Ovary (tissue), 9 donors: ENCODE results near the gene HYDIN. TPM values are rescaled to one million over a fixed set of nuclear protein-coding genes. Genes with fewer than 3 reads are reported as not detected.
A peak's percentile ranks its signal among the peaks of the same experiment; 100 is the strongest.

Source experiments
- DNase-seq, 5 donors: peaks; one replicate each; pipeline ENCODE4 v3.0.0-alpha.2; 2019 to 2020
- H3K27ac ChIP-seq, 2 donors: fragments of 200-600 bp; one replicate each; pipeline versions ENCODE4 v1.5.1 to v1.8.0; 2019 to 2022
- H3K27me3 ChIP-seq: fragments of 200-600 bp; one replicate; pipeline ENCODE4 v1.8.0; 2022
- H3K36me3 ChIP-seq: fragments of 200-600 bp; sonication (generic); one replicate; pipeline ENCODE4 v1.5.1; 2019
- H3K4me1 ChIP-seq: one replicate; pipeline ENCODE4 v1.8.1; 2013; ENCODE audit warnings: mild to moderate bottlenecking, moderate library complexity; ENCODE audit not compliant: insufficient read depth
- H3K4me3 ChIP-seq: fragments of 200-600 bp; sonication (generic); one replicate; pipeline ENCODE4 v1.5.1; 2017
- H3K9me3 ChIP-seq, 2 donors: fragments of 200-600 bp in 1 of 2; sonication (generic) in 1 of 2; one replicate each; pipeline versions ENCODE4 v1.5.1 to v1.8.1; 2013 to 2019; ENCODE audit warnings: mild to moderate bottlenecking in 1 of 2, moderate library complexity in 1 of 2
- CTCF ChIP-seq, 3 donors: fragments of 450-650 bp in 2 of 3; fragments of 200-600 bp in 1 of 3; IDR thresholded peaks; one replicate each; pipeline versions ENCODE4 v1.5.1 to v1.8.0; 2016 to 2022; ENCODE audit warnings: antibody characterized with exemption in 3 of 3, mild to moderate bottlenecking in 1 of 3
- EP300 ChIP-seq: sonication (generic); formaldehyde crosslinking; IDR thresholded peaks from one replicate; pipeline ENCODE4 v1.6.1; 2017; ENCODE audit warnings: antibody characterized with exemption
- POLR2A ChIP-seq: fragments of 450-650 bp; IDR thresholded peaks from one replicate; pipeline ENCODE4 v1.6.1; 2017; ENCODE audit warnings: antibody characterized with exemption, mild to moderate bottlenecking, moderate library complexity
- WGBS, 3 donors: extraction: QIAGEN DNeasy Blood & Tissue Kit in 1 of 3; methylation state at CpG; one replicate each; pipeline versions ENCODE4 v1.1.5 to v1.1.7; 2013 to 2017; 5-methylcytosine and 5-hydroxymethylcytosine counted together
- intact Hi-C, 4 donors: fragments of 100-400 bp; cut with DNase I; formaldehyde crosslinking; loops; one replicate each; pipeline versions ENCODE4 v1.11.0 to v1.15.1; 2022 to 2023
- polyA plus RNA-seq, 2 donors: library from polyadenylated mRNA; stranded (reverse); fragments of 200-250 nt in 1 of 2; fragments of 350-450 nt in 1 of 2; fragmentation: Illumina TruSeq in 1 of 2; extraction: RNeasy Lipid Tissue Mini Kit (QIAGEN cat#74804) in 1 of 2; gene quantifications; one replicate each; pipeline ENCODE4 v1.2.3, GENCODE V29; 2013 to 2014
- total RNA-seq, 7 donors: library from RNA; depleted of rRNA in 2 of 7; stranded (reverse); fragments of >200 nt in 2 of 7; fragmentation: NEBNext Ultra II Directional in 3 of 7; extraction: Animal tissue kit (Norgen Biotek cat#: 25700) in 3 of 7; gene quantifications; one replicate each; pipeline versions ENCODE4 v1.1.0 to v1.2.4, GENCODE V29; 2016 to 2023
- donor health status: DM: no; HTN: no; CAD: no; lungs with moderate emphysema.
- donor health status: DM: no; HTN: no; CAD: no.
- donor health status: Bipolar disorder and iron deficiency.
- donor health status: DM: yes; HTN: yes; CAD: no.
- donor health status: DM: no; HTN: no; CAD: no.
- donor health status: DM: yes; HTN: yes; CAD: no.

HYDIN gene
- total and polyA plus RNA-seq, 9 donors = 0.39 to 59.4 (median 4.4) TPM

DNA sequence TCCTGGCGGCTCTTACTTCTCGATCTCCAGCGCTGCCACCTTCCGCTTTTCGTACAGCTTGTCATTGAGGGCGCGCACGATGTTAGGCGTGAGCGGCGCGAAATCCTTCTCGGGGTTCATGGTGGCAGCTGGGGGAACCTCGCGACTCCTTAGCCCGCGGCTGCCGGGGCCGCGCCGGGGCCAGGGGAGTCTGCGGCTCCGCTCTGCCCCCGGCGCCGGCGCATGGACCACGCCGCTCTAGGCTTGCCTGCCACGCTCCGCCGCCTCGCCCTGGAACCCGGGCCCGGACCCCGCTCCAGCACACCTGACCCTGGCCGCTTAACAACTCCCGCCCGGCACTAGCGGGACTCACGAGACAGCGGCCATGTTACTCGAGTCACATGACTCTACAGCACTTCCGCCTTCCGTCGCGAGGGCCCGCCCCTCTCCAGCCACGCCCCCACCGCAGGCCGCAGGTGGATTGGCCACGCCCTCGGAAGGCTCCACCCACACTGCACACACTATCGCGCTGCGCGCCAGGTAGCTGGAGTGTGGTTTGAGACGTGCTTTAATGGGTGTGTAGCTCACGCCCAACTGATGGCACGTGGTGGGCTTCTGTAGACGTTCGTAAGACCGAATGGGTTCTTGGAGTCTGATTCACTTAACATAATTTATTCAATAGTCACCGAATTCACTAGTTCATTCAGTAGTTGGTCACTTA is 429.6 kb downstream of the HYDIN start, which contains the start of gene VAC14:
VAC14 (minus strand) TSS at position 378 of the 700 bp plus-strand sequence; CDS start at position 120, 258 bp downstream.
- 0 to 1% (median 0%) methylated on average over 63 to 64 of the region's 64 CpGs for whole genome bisulfite sequencing, 3 donors
- peak; percentile 86 to 93 (median 91) for DNase-seq
- Histone ChIP-seq H3K36me3 (no peaks in the 10 kb centered on the region), H3K4me3 (peak within 1 kb of the TSS; percentile 92), H3K4me1 (peaks cover 4% of the 10 kb centered on the region), H3K27ac (no peak within 1 kb of the TSS), H3K9me3 (no peaks in the 10 kb centered on the region), H3K27me3 (no peaks in the 10 kb centered on the region)
- intact Hi-C loops = no loop called here
- TF ChIP-seq POLR2A = peak; percentile 37
- no peak for TF ChIP-seq EP300

- Histone ChIP-seq H3K4me1 (peaks cover 4% of the 10 kb centered on the region), H3K36me3 (no peaks in the 10 kb centered on the region), H3K27me3 (no peaks in the 10 kb centered on the region), H3K4me3 (peak overlapping the region; percentile 92), H3K9me3 (no peaks in the 10 kb centered on the region), H3K27ac (no peak overlapping the region)
- WGBS, 3 donors = 15 to 18% (median 16%) methylated on average over 7 of the region's 7 CpGs
- TF ChIP-seq CTCF (IDR thresholded peaks at IDR 0.05) (no peak), POLR2A (no peak), EP300 (no peak)
- DNase-seq = no peak
- intact Hi-C loops = no loop called here
Measured at GRCh38 chr16:70800311-70800710, 430.2 kb downstream of the HYDIN start.

GRCh38 chr16:70796301-70796700 is 434.2 kb downstream of the HYDIN start:
- no peaks in the 10 kb centered on the region for H3K9me3 ChIP-seq
- no peak overlapping the region for H3K4me3 ChIP-seq
- 91 to 97% (median 92%) methylated on average over 3 of the region's 3 CpGs for WGBS, 3 donors
- H3K27ac ChIP-seq = no peak overlapping the region
- no peaks in the 10 kb centered on the region for H3K36me3 ChIP-seq
- DNase-seq = no peak
- intact Hi-C loops = no loop called here
- TF ChIP-seq EP300 (no peak), CTCF (IDR thresholded peaks at IDR 0.05) (no peak), POLR2A (no peak)
- peaks cover 4% of the 10 kb centered on the region for H3K4me1 ChIP-seq
- H3K27me3 ChIP-seq = no peaks in the 10 kb centered on the region

DNA sequence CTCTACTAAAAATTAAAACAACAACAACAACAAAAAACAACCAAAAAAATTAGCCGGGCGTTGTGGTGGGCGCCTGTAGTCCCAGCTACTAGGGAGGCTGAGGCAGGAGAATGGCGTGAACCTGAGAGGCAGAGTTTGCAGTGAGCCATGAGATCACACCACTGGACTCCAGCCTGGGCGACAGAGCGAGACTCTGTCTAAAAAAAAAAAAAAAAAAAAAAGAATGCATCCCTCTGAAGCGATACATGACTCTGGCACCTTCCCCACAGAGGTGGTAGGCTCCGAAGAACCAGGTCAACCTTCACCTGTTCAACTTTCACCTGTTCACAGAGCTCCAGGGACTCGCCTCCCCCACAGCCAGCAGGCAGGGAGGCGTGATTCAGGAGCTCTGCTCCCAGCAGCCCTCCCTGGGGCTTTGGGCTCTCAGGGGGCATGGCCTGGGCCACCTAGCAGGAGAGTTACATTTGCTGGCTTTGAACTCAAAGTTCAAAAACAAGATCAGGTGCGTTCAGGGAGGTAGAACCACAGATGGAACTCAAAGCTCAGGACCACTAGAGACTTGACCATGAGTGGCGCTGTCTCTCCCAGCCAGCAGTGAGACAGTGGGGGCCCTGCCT is 435.1 kb downstream of the HYDIN start:
- H3K27ac ChIP-seq = no peak overlapping the region
- intact Hi-C loops = no loop called here
- DNase-seq = no peak
- H3K27me3 ChIP-seq = no peaks in the 10 kb centered on the region
- 89 to 92% (median 92%) methylated on average over 12 of the region's 12 CpGs for WGBS, 3 donors
- TF ChIP-seq CTCF (IDR thresholded peaks at IDR 0.05) (no peak), POLR2A (no peak), EP300 (no peak)
- no peaks in the 10 kb centered on the region for H3K36me3 ChIP-seq
- no peak overlapping the region for H3K4me3 ChIP-seq
- H3K4me1 ChIP-seq = peaks cover 2% of the 10 kb centered on the region
- H3K9me3 ChIP-seq = no peaks in the 10 kb centered on the region
